ENCODE results near the gene SDK2. TPM values are rescaled to one million over a fixed set of nuclear protein-coding genes. Genes with fewer than 3 reads are reported as not detected.

SDK2 gene
- total and polyA plus RNA-seq, 11 donors: 0.84 to 4.0 (median 2.6) TPM

GRCh38 chr17:73492125-73492820 lies 152.0 kb downstream of the SDK2 start:
- WGBS, 4 donors: 69 to 84% (median 75%) methylated on average over 11 to 12 of the region's 12 CpGs
- H3K27ac ChIP-seq: no peak overlapping the region
- TF ChIP-seq CTCF (IDR thresholded peaks at IDR 0.05) (no peak), POLR2A (IDR thresholded peaks at IDR 0.05) (no peak)
- H3K4me1 ChIP-seq: no peaks in the 10 kb centered on the region
- H3K4me3 ChIP-seq: no peak overlapping the region
- H3K36me3 ChIP-seq: no peaks in the 10 kb centered on the region
- H3K9me3 ChIP-seq: no peaks in the 10 kb centered on the region
- intact Hi-C loops (cut with DNase I): no loop called here
- peaks cover 0 to 14% (median 0%) of the 10 kb centered on the region in 9 donors for H3K27me3 ChIP-seq
- DNase-seq (no peak), ATAC-seq (no peak)

GRCh38 chr17:73491648-73492047 lies 152.6 kb downstream of the SDK2 start:
- peaks cover 0 to 14% (median 0%) of the 10 kb centered on the region in 9 donors for H3K27me3 ChIP-seq
- 93 to 97% (median 96%) methylated on average over 3 to 9 of the region's 9 CpGs for WGBS, 4 donors

GRCh38 chr17:73490851-73491250 lies 153.4 kb downstream of the SDK2 start:
- no peaks in the 10 kb centered on the region for H3K36me3 ChIP-seq
- no peak for ATAC-seq
- TF ChIP-seq POLR2A (IDR thresholded peaks at IDR 0.05) (no peak), CTCF (IDR thresholded peaks at IDR 0.05) (no peak)
- H3K4me3 ChIP-seq: no peak overlapping the region
- H3K4me1 ChIP-seq: no peaks in the 10 kb centered on the region
- WGBS, 4 donors: 78 to 89% (median 81%) methylated on average over 3 of the region's 3 CpGs
- H3K27ac ChIP-seq: no peak overlapping the region
- no peaks in the 10 kb centered on the region for H3K9me3 ChIP-seq
- intact Hi-C loops (cut with DNase I): no loop called here
- H3K27me3 ChIP-seq: peaks cover 0 to 14% (median 0%) of the 10 kb centered on the region in 9 donors
- DNase-seq: no peak

More at GRCh38 chr17:73491648-73492047, 152.6 kb downstream of the SDK2 start:
- H3K9me3 ChIP-seq: no peaks in the 10 kb centered on the region
- no peak overlapping the region for H3K4me3 ChIP-seq
- H3K27ac ChIP-seq: no peak overlapping the region
- intact Hi-C loops (cut with DNase I): no loop called here
- H3K36me3 ChIP-seq: no peaks in the 10 kb centered on the region
- TF ChIP-seq POLR2A (IDR thresholded peaks at IDR 0.05): no peak
- TF ChIP-seq CTCF (IDR thresholded peaks at IDR 0.05): no peak
- no peak for ATAC-seq
- no peak for DNase-seq
- H3K4me1 ChIP-seq: no peaks in the 10 kb centered on the region

- 92 to 95% (median 94%) methylated on average over 9 of the region's 9 CpGs for WGBS, 4 donors
- no peak for ATAC-seq
- intact Hi-C loops (cut with DNase I): loop anchor here in 2 of 10 donors (10.0 kb wide), 2 partner anchors 45 to 55 kb away; no protein-coding TSS in a partner anchor
- Histone ChIP-seq H3K27me3 (peaks cover 0 to 11% (median 0%) of the 10 kb centered on the region in 9 donors), H3K36me3 (no peaks in the 10 kb centered on the region), H3K4me1 (no peaks in the 10 kb centered on the region), H3K4me3 (no peak overlapping the region), H3K27ac (no peak overlapping the region), H3K9me3 (peaks cover 0 to 8% (median 2%) of the 10 kb centered on the region in 12 donors)
- DNase-seq: no peak
- no peak for TF ChIP-seq POLR2A (IDR thresholded peaks at IDR 0.05)
- no peak for TF ChIP-seq CTCF (IDR thresholded peaks at IDR 0.05)
Measured at GRCh38 chr17:73489991-73490390, 154.3 kb downstream of the SDK2 start.
